NCI-H2081 treated with DMSO at 0.1 percent for 48 hours (cell line): ENCODE measurements around the gene BORCS6.
A peak's percentile ranks its signal among the peaks of the same experiment; 100 is the strongest.

Source experiments
- DNase-seq: peaks from one replicate; lab custom pipeline; 2025; lab: John Stamatoyannopoulos, UW

The BORCS6 gene

GRCh38 chr17:8142158-8142886 is 47.7 kb downstream of the BORCS6 start:
- no peak for DNase-seq

- DNase-seq = no peak
Observed at GRCh38 chr17:8141741-8142140, 48.2 kb downstream of the BORCS6 start.

- no peak for DNase-seq
Observed at GRCh38 chr17:8141045-8141444, 48.9 kb downstream of the BORCS6 start.

- no peak for DNase-seq
Observed at GRCh38 chr17:8140065-8141029, 49.6 kb downstream of the BORCS6 start.

DNA sequence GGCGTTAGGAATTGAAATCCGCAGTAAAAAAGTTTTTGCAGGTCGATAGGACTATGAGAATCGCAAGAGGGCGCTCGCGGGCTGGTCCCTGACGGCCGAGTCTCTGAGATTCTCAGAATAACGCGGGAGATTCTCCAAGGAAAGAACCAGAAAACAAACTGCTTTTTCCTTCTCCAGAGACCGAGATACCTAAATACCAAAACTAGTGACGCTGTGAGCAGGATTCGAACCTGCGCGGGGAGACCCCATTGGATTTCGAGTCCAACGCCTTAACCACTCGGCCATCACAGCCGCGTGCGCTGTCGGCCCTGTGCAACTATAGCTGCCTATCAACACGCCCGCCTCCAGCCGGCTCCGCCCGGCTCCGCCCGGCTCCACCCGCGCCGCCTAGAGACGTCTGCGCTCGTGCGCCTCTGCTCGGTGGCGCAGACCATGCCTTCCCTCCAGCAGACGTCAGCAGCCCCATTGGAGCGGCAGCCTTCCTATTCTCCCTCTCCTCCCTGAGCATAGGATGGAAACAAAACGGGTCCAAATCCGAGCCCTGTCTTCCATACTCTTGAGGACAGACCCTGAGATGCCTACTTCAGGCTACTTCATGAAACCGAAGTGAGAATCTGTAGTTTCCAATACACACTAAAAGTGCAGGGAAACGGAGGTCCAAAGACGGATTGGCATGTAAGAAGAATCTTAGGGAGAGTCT is 51.2 kb downstream of the BORCS6 start:
- peak; percentile 93 for DNase-seq

DNA sequence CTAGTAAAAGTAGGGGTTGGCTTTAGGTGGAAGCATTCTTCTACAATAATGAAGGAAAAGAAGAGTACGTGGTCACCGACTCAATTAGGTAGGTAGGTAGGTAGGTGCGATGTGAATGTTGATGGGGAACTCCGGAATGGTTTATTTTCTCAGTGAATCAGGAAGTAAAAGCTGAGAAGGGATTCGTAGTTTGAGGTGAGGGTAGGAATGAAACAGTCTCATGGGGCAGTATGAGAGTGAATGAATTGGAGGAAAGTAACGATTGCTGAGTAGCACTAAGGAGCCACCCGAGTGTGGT is 51.7 kb downstream of the BORCS6 start:
- DNase-seq = no peak
